ENCODE results near the gene DOCK3. TPM values are rescaled to one million over a fixed set of nuclear protein-coding genes. Genes with fewer than 3 reads are reported as not detected.

DOCK3 gene
- total RNA-seq, 1 donor from 2014 or later, result 0.98 TPM

- DNase-seq (ENCODE audit: extremely low spot score in 2 of 2), result no peak
- no peak for TF ChIP-seq CTCF (IDR thresholded peaks at IDR 0.05)
- TF ChIP-seq POLR2A (IDR thresholded peaks at IDR 0.05), result no peak
- no peak for TF ChIP-seq POLR2AphosphoS5 (IDR thresholded peaks at IDR 0.05; ENCODE audit: insufficient read depth in 1 of 2, low read depth in 1 of 2)
- Histone ChIP-seq H3K36me3 (no peaks in the 10 kb centered on the region), H3K4me1 (no peaks in the 10 kb centered on the region), H3K27me3 (no peaks in the 10 kb centered on the region), H3K27ac (no peak overlapping the region), H3K9me3 (no peaks in the 10 kb centered on the region), H3K4me3 (no peak overlapping the region)
- intact Hi-C loops (cut with DNase I), result no loop called here
Measured at GRCh38 chr3:50978991-50979667, 304.4 kb downstream of the DOCK3 start.

- TF ChIP-seq CTCF (IDR thresholded peaks at IDR 0.05), result no peak
- TF ChIP-seq POLR2A (IDR thresholded peaks at IDR 0.05), result no peak
- no peak for TF ChIP-seq POLR2AphosphoS5 (IDR thresholded peaks at IDR 0.05; ENCODE audit: insufficient read depth in 1 of 2, low read depth in 1 of 2)
- Histone ChIP-seq H3K36me3 (no peaks in the 10 kb centered on the region), H3K4me3 (no peak overlapping the region), H3K4me1 (no peaks in the 10 kb centered on the region), H3K9me3 (no peaks in the 10 kb centered on the region), H3K27ac (no peak overlapping the region), H3K27me3 (no peaks in the 10 kb centered on the region)
- DNase-seq (ENCODE audit: extremely low spot score in 2 of 2), result no peak
- intact Hi-C loops (cut with DNase I), result no loop called here
Measured at GRCh38 chr3:50982540-50983325, 308.0 kb downstream of the DOCK3 start.

GRCh38 chr3:50983887-50984286 is 309.2 kb downstream of the DOCK3 start:
- intact Hi-C loops (cut with DNase I), result no loop called here
- no peak overlapping the region for H3K27ac ChIP-seq
- H3K9me3 ChIP-seq, result no peaks in the 10 kb centered on the region
- H3K27me3 ChIP-seq, result no peaks in the 10 kb centered on the region
- no peaks in the 10 kb centered on the region for H3K4me1 ChIP-seq
- no peak for TF ChIP-seq POLR2A (IDR thresholded peaks at IDR 0.05)
- no peak for DNase-seq (ENCODE audit: extremely low spot score in 2 of 2)
- no peaks in the 10 kb centered on the region for H3K36me3 ChIP-seq
- no peak overlapping the region for H3K4me3 ChIP-seq

GRCh38 chr3:50985893-50986292 is 311.2 kb downstream of the DOCK3 start:
- Histone ChIP-seq H3K27ac (no peak overlapping the region), H3K36me3 (no peaks in the 10 kb centered on the region), H3K4me3 (no peak overlapping the region), H3K9me3 (peaks cover under 1% of the 10 kb centered on the region), H3K4me1 (no peaks in the 10 kb centered on the region), H3K27me3 (no peaks in the 10 kb centered on the region)
- intact Hi-C loops (cut with DNase I), result no loop called here
- DNase-seq (ENCODE audit: extremely low spot score in 2 of 2), result no peak
- TF ChIP-seq CTCF (IDR thresholded peaks at IDR 0.05) (no peak), POLR2A (IDR thresholded peaks at IDR 0.05) (no peak), POLR2AphosphoS5 (IDR thresholded peaks at IDR 0.05; ENCODE audit: insufficient read depth in 1 of 2, low read depth in 1 of 2) (no peak)

- Histone ChIP-seq H3K27ac (no peak overlapping the region), H3K9me3 (peaks cover 4% of the 10 kb centered on the region), H3K4me1 (no peaks in the 10 kb centered on the region), H3K27me3 (no peaks in the 10 kb centered on the region), H3K36me3 (no peaks in the 10 kb centered on the region), H3K4me3 (no peak overlapping the region)
- intact Hi-C loops (cut with DNase I), result no loop called here
- no peak for DNase-seq (ENCODE audit: extremely low spot score in 2 of 2)
- no peak for TF ChIP-seq POLR2AphosphoS5 (IDR thresholded peaks at IDR 0.05; ENCODE audit: insufficient read depth in 1 of 2, low read depth in 1 of 2)
- TF ChIP-seq CTCF (IDR thresholded peaks at IDR 0.05), result no peak
- no peak for TF ChIP-seq POLR2A (IDR thresholded peaks at IDR 0.05)
Measured at GRCh38 chr3:50986726-50987125, 312.0 kb downstream of the DOCK3 start.

All from vagina (tissue), 2 donors.